ENCODE results near the gene TPCN2.
"Not testable (repeated sequence)": the region's sequence is repeated elsewhere in the genome, so short reads cannot be mapped to it uniquely, and the experiment has no call there.

Gene TPCN2

DNA sequence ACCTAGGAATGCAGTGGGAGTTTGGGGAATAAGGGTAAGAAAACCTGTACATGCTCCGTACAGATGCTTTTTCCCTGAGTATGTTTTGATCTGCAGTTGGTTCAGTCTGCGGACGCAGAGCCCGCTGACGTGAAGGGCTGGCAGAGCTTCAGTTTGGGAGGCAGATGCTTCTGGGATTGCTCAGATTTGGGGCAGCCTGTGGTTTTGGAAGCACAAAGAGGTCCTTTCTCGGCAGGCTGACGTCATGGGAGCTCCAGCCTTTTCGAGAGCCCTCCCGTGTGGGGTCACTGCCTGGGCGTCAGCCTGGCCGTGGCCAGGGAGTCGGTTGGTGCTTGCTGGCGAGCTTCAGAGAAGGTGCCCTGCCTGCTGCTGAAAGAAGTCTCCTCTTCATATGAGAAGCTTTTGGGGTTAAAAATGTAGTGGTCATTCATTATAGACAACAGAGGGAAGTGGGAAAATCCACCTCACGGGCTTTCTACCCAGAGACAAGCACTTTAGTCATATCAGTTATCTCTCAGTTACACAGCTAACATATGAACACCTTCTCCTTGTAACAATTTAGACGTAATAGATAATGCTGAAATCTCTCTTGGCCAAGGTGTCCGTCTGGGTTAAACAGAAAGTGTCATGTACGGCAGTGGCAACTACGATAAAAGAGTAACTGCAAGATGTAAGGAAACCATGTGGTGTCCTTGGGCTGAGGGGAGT is 26.8 kb downstream of the TPCN2 start:
- no peak for DNase-seq (ENCODE audit: low read depth in 2 of 2)

DNA sequence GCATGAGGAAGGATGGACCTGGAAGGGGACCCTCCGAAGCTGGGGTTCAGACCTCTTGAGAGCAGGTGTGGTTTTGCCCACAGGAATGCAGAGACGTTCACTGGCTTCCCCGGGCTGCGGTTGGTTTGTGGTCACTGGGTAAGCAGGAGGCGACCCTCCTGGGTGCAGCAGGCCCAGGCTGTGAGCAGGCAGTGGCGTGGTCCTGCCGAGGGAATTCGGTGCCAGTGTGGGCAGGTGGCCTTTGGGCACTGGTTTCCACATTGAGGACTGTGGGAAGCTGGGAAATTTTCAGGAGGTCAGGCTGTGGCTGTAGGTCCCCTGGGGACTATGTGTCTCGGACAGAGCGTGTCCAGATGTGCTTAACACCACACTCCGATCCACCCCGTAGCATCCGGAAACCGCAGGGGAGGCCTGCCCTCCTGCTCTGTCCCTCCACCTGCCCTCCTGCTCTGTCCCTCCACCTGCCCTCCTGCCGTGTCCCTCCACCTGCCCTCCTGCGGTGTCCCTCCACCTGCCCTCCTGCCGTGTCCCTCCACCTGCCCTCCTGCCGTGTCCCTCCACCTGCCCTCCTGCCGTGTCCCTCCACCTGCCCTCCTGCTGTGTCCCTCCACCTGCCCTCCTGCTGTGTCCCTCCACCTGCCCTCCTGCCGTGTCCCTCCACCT is 27.5 kb downstream of the TPCN2 start:
- DNase-seq (ENCODE audit: low read depth in 2 of 2) = no peak

DNA sequence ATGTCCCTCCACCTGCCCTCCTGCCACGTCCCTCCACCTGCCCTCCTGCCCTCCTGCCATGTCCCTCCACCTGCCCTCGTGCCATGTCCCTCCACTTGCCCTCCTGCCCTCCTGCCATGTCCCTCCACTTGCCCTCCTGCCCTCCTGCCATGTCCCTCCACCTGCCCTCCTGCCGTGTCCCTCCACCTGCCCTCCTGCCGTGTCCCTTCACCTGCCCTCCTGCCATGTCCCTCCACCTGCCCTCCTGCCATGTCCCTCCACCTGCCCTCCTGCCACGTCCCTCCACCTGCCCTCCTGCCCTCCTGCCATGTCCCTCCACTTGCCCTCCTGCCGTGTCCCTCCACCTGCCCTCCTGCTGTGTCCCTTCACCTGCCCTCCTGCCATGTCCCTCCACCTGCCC is 28.2 kb downstream of the TPCN2 start:
- not testable (repeated sequence) for DNase-seq (ENCODE audit: low read depth in 2 of 2)

DNA sequence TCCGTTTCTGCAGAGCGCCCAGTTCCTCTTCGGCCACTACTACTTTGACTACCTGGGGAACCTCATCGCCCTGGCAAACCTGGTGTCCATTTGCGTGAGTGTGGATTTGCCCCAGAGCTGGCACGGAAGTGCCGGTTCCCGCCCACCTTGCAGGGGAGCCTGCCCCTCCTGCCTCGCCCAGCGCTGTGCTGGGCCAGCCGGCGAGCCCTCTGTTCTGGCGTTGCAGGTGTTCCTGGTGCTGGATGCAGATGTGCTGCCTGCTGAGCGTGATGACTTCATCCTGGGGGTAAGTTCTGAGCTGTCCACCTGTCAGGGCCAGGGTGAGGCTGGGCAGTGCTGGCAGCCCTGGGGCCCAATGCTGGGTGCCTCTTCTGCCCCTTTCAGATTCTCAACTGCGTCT is 29.8 kb downstream of the TPCN2 start:
- DNase-seq (ENCODE audit: low read depth in 2 of 2) = no peak

DNA sequence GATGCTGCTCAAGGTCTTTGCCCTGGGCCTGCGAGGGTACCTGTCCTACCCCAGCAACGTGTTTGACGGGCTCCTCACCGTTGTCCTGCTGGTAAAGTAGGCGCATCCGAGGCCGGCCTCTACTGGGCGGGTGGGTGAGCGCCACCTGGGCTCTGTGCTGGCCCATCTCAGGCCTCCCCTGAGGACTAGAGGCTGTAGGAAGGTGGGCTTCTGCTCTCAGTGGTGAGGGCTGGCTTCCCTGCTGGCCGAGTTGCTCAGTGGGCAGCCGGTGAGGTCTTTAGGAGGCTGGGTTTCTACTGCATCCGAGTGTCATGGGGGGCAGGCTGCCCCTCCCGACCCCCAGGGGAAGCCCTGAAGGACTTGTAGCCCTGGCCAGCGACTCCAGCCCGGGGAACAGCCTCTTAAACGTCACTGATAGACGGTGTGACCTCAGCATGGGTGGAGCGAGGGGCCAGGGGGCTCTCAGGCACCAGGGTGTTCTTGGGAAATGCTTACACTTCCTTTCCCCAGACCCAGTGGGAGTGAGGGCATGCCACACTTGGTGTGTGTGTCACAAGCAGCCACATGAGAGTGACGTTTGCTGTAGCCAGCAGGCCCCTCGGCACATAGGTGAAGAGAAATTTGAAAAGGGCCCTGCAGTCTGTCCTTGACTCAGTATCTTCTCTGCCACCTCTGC is 30.3 kb downstream of the TPCN2 start:
- DNase-seq (ENCODE audit: low read depth in 2 of 2) = no peak

DNA sequence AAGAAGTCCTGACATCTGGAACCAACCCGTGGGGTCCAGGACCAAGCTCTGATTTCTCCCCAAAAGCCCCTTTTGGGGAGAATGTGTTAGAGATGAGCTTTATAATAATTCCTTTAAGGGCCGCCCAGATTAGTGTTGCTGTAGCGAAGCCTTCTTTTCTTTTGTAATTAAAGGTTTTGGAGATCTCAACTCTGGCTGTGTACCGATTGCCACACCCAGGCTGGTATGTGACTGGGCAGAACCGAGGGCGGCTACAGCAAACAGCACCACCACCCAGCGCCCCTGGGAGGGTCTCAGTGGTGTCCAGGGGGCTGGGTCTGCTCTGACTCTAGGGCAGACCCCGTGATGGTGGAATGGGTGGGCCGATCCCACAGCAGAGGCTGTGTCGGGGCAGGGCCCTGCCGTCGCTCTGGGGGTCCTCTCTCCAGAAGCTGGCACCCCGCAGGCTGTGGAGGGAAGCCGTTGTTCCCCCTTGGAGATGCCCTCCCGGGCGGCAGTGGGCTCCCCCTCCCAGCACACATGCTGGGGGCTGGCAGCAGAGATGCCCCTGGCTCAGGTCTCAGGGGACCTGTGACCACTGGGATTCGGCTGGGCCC is 31.0 kb downstream of the TPCN2 start:
- no peak for DNase-seq (ENCODE audit: low read depth in 2 of 2)

DNA sequence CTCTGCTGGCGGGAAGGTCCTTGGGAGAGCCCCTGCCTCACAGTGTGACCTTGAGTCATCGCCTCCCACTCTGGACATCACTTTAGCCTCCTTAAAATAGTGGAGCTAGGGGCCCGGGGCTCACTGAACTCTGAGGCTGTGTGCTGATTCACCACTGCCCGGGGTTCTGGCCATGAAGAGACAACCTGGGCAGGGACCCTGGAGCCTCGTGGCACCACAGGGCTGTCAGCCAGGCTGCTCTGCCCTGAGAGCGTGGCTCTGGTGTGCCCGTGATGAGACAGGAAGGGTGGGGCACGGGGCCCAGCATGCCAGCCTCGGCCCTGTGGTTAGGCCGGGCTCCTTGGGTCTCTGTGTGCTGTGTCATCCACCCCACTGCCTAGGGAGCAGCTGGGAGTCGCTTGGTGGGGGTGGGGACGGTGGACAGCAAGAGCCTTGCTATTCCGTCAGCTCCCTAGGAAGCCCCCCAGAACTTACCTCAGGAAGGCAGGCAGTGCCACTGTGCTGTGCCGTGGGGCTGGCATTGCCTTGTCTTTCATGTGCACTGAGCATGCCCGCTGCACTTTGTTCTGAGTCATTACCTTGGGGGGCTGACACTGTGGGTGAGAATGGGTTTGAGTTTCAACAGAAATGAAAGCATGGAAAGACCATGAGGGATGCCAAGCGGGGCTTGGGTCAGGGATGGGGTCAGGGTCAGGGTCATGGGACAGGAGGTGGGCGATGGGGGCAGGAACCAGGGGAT is 31.7 kb downstream of the TPCN2 start:
- DNase-seq (ENCODE audit: low read depth in 2 of 2) = no peak

DNA sequence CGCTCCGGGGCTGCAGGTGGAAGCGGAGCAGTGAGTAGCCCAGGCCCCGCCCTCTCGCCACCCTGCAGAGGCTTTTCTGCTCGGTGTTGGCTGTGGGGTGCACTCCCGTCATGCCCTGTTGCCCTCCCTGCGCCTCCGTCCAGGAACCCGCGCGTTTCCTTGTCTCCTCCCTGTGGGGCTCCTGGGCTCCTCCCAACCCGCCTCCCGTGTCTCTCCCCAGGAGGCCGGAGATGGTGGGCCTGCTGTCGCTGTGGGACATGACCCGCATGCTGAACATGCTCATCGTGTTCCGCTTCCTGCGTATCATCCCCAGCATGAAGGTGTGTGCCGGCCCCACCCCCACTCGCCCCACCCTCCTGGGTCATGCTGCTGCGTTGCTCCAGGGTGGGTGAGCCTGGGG is 32.4 kb downstream of the TPCN2 start:
- DNase-seq (ENCODE audit: low read depth in 2 of 2) = no peak

DNA sequence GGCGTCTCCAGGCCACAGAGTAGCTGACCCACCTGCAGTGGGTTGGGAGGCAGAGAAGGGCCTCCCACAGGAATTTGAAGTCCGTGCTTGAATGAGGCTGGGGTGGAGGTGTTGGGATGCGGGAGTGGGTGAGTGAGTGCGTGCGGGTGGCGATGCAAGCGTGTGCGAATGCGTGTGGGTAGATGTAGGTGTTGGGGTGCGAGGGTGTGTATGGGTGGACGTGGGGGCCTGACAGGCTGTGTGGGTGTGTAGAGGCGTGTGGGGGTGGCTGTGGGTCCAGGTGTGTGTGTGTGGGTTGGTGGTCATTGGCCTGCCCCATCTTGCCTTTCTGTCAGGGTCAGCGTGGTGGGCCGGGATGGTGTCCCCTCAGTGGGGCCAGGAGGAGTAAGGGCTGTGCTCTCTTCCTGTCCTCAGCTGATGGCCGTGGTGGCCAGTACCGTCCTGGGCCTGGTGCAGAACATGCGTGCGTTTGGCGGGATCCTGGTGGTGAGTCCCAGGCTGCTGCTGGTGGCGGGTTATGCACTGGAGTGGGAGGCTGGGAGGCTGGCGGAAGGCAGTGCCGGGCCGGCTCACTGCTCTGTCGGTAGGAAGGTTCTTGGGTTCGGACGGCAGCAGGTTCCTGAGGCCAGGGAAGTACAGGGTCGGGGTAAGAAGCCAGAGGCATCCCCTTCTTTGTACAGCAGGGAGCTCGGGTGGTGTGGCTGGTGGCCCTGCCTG is 35.0 kb downstream of the TPCN2 start:
- no peak for DNase-seq (ENCODE audit: low read depth in 2 of 2)

DNA sequence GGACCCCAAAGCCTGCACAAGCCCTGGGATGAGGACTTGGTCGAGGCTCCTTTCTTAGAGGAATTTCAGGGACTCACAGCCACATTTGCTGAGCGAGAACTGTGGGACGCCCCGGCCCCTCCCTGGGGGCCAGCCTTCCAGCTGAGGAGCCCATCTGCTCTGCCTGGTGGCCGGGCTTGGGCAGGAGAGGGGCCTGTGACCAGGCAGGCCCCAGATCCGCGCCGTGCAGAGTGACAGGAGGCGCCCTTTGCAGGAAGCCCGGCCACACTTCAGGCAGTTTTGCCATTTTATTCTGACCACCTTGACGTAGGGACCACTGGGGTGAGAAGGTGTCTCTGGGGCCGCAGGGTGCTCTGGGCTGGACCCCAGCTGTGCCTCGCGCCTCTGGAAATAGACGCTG is 35.6 kb downstream of the TPCN2 start:
- DNase-seq (ENCODE audit: low read depth in 2 of 2) = no peak

DNA sequence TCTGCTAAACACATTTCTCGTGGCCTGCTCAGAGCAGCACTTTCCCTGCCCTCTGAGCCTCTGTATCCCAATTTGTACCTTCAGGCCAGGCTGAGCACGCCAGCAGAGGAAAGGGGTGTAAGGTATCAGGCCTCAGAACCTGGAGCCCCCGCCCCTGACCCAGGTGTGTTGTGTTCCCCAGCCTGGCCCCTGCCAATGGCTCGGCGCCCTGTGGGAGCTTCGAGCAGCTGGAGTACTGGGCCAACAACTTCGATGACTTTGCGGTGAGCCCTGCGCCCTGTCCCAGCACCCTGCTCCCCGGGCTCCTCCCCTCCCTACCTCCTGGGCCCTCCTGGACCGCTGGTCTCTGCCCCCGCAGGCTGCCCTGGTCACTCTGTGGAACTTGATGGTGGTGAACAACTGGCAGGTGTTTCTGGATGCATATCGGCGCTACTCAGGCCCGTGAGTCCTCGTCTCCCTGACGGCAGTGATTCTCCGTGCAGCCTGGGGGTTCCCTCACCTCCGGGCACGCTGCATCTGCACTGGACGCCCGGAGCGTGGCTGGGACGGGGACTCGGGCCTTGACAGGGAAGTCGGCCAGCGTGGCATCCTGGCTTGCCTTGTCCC is 36.9 kb downstream of the TPCN2 start:
- no peak for DNase-seq (ENCODE audit: low read depth in 2 of 2)

DNA sequence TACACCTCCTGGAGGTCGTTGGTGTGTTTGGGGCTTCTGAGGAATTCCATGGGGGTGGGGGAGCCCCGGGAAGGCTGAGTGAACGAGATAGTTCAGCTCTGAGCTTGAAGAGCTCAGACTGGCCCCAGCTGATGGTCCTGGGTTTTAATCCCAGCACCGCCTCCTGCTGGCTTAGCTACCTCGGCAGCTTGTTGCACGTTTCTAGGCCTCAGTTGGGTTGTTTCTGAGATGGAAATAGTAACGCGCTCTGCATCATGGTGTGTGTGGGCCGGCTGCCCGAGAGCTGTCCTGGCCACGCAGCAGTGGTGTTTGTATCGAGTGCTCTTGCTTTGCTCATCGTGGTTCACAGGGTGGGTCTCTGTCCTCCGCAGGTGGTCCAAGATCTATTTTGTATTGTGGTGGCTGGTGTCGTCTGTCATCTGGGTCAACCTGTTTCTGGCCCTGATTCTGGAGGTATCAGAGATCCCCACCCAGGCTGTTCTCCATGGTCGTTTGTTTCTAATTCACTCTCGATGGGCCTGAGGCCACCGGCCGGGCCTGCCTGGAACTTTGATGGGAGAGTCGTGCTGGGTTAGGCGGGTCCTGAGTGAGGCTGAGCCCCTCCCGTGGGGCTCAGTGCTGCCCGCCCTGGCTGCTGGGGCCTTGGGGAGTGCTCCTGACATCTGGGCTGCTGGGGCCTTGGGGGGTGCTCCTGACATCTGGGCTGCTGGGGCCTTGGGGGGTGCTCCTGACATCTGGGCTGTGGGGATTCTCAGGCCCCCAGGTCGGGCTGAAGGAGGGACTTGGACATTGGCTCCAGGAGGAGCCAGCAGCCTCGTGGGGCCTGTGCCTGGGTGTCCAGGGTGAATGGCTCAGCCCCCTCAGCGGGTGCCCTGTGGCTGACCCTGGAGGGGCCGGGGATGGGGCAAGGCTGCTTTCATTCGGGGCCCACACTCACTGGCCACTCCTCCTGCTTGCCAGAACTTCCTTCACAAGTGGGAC is 37.7 kb downstream of the TPCN2 start:
- DNase-seq (ENCODE audit: low read depth in 2 of 2) = no peak

DNA sequence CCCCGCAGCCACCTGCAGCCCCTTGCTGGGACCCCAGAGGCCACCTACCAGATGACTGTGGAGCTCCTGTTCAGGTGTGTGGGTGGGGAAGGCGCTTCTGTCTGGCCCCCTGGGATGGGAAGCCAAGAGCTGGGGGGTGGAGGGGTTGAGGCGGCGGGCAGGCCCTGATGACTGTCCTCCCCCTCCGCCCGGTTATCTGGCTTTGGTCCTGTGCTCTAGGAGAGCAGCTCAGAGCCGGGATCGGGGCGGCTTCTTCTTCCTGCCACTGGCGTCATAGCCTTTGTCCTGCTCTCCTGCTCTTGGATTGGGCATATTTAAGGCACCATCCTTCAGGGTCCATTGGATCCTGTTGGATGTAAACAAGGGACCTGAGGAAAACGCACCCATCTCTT is 38.4 kb downstream of the TPCN2 start:
- no peak for DNase-seq (ENCODE audit: low read depth in 2 of 2)

DNA sequence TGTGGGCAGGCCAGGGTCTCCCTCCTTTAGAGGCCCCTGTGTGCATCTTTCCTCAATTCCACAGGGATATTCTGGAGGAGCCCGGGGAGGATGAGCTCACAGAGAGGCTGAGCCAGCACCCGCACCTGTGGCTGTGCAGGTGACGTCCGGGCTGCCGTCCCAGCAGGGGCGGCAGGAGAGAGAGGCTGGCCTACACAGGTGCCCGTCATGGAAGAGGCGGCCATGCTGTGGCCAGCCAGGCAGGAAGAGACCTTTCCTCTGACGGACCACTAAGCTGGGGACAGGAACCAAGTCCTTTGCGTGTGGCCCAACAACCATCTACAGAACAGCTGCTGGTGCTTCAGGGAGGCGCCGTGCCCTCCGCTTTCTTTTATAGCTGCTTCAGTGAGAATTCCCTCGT is 39.1 kb downstream of the TPCN2 start:
- DNase-seq (ENCODE audit: low read depth in 2 of 2) = no peak

DNA sequence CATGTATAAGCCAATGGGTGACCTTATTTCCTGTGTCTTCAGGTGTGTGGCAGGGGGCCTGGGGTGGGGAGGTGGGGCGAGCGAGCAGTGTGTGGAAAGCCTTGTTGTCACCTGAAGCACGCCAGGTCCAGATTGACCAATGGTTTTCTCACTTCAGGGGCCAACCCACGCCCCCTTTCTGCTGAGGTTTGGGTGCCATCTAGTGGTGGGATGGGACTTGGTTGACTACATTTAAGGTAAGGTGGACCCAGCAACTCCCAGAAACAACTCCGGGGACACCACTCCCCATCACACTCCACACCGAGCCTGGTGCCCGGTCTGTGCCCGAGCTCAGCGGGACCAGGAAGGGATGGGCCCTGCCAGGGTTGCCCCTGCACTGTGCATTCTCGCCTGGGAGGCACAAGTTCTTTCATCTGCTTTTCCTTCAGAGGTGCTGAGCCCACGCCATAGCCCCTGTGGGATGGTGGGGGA is 40.0 kb downstream of the TPCN2 start:
- DNase-seq (ENCODE audit: low read depth in 2 of 2) = peak; percentile 20 to 42

DNA sequence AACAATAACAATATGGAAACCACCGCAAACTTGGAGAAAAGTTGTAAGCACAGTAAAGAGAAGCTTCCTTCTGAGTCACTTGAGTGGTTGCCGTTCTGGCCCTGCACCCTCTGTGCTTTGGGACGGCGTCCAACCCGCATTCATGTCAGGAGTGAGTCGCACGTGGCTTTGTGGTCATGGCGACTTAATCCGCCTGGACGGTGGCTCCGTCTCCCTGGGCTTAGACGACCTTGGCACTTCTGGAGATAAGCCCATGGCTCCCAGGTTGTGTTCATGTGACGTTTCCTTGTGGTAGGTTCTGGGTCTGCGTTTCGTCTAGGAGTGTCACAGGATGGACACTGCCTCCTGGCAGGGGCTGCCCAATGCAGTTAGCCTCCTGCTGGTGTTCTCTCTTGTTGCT is 40.5 kb downstream of the TPCN2 start:
- no peak for DNase-seq (ENCODE audit: low read depth in 2 of 2)

DNA sequence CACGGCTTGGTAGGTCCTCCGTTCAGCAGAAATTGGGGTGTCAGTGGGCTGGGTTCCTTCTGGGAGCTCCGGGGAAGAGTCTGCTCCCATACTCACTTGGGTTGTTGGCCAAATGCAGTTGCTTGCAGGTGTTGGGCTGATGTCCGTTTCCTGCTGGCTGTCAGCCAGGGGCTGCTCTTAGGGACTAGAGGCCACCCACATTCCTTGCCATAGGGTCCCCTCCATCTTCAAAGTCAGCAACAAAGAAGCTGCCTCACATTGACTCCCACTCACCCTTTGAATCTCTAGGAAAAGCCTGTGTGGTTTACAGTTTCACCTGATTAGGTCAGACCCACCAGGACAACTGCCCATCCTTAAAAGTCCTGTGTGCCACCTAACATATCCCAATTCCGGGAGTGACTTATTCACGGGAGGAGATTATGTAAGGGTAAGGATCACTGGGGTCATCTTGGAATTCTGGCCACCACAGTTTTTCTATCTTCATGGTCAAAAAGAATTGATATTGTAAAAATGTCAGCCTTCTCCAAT is 43.0 kb downstream of the TPCN2 start:
- no peak for DNase-seq (ENCODE audit: low read depth in 2 of 2)

DNA sequence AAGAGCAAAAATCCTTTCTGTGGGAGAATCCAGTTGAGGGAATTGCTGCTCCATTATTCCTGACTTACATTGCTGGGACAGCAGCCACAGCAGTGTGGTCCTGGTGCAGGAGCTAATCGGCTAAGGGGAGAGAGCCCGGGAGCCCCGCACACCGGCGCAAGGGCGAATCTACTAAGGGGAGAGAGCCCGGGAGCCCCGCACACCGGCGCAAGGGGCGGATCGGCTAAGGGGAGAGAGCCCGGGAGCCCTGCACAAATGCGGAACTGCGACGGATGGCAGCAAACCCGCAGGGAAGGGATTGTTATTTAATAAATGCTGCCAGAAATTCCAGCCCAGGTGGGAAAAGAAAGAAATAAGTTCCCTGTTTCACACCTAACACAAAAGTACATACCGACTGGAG is 43.5 kb downstream of the TPCN2 start:
- no peak for DNase-seq (ENCODE audit: low read depth in 2 of 2)

DNA sequence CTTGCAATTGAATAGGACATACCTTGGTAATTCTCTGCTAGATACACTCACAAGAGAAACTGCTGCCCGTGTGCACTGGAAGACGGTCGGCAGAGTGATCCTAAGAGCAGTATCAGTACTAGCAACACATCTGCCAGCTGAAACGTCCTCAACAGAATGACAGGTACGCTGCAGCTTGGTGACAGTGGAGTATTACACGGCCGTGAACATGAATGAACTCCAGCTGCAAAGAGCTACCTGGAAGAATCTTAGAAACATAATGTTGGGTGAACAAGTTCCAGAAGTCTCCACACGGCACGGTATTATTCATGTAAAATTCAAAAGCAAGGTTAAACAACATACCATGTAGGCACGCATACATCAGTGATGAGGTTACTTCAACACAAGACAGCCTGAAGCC is 44.4 kb downstream of the TPCN2 start:
- no peak for DNase-seq (ENCODE audit: low read depth in 2 of 2)

Measured in stimulated activated CD4-positive, alpha-beta T cell treated with anti-CD3 and anti-CD28 coated beads, Interleukin-15, amount 100 ng/mL, for 48 hours (primary cell).